Measurements from ENCODE around the gene C1orf105.

DNA sequence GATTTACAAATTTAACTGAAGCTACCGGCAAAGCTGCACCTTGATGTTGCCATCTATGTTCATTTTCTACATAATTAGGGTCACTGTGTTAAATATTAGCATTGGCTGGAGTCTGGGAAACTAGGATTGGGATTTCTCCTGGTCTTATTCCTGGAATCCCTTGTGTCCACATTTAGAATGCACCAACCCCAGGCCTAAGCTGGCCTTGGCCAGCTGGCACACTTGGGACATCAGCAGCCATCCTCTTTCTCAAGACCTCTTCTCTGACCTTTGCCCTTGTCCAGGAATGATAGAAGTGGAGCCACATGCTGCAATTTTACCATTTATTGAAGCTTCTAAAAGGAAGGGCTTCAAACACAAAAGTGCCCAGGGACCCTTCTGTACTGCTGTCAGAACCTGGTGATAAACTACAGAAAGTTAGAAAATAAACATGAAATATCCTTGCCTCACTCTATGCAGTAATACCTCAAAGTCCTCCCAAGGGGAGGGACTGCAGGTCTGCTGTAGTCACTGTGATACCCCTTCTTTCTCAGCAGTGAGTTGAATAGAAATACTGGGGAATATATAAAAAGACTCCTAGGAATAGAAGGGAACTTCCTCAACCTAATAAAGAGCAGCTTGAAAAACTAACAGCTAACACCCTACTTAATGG, 37.1 kb downstream of the C1orf105 start:
- TF ChIP-seq, protein P1, sequence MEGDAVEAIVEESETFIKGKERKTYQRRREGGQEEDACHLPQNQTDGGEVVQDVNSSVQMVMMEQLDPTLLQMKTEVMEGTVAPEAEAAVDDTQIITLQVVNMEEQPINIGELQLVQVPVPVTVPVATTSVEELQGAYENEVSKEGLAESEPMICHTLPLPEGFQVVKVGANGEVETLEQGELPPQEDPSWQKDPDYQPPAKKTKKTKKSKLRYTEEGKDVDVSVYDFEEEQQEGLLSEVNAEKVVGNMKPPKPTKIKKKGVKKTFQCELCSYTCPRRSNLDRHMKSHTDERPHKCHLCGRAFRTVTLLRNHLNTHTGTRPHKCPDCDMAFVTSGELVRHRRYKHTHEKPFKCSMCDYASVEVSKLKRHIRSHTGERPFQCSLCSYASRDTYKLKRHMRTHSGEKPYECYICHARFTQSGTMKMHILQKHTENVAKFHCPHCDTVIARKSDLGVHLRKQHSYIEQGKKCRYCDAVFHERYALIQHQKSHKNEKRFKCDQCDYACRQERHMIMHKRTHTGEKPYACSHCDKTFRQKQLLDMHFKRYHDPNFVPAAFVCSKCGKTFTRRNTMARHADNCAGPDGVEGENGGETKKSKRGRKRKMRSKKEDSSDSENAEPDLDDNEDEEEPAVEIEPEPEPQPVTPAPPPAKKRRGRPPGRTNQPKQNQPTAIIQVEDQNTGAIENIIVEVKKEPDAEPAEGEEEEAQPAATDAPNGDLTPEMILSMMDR (IDR thresholded peaks at IDR 0.05): no peak
- no peak for TF ChIP-seq POLR2A (IDR thresholded peaks at IDR 0.05)
